Stimulated activated naive CD8-positive, alpha-beta T cell treated with anti-CD3 and anti-CD28 coated beads, Interleukin-15, Interleukin-2, amounts not matched to agents 100 ng/mL and 50 ng/mL, for 24 hours (primary cell): ENCODE results near the gene SSR2.
"Not testable (repeated sequence)": the region's sequence is repeated elsewhere in the genome, so short reads cannot be mapped to it uniquely, and the experiment has no call there.

ENCODE experiments used
- H3K27ac Mint-ChIP-seq: one replicate; pipeline ENCODE4 v1.8.0; 2021; ENCODE audit warnings: mild to moderate bottlenecking, mixed read lengths
- H3K27me3 Mint-ChIP-seq: one replicate; pipeline ENCODE4 v1.8.0; 2021; ENCODE audit warnings: mixed read lengths
- H3K36me3 Mint-ChIP-seq: one replicate; pipeline ENCODE4 v1.8.0; 2021; ENCODE audit warnings: low read depth, mixed read lengths
- H3K4me1 Mint-ChIP-seq: one replicate; pipeline ENCODE4 v1.8.0; 2021; ENCODE audit warnings: low read depth, mixed read lengths
- H3K4me3 Mint-ChIP-seq: one replicate; pipeline ENCODE4 v1.8.0; 2021; ENCODE audit warnings: mild to moderate bottlenecking, mixed read lengths
- H3K9me3 Mint-ChIP-seq: one replicate; pipeline ENCODE4 v1.8.0; 2021; ENCODE audit warnings: mixed read lengths

Gene SSR2

DNA sequence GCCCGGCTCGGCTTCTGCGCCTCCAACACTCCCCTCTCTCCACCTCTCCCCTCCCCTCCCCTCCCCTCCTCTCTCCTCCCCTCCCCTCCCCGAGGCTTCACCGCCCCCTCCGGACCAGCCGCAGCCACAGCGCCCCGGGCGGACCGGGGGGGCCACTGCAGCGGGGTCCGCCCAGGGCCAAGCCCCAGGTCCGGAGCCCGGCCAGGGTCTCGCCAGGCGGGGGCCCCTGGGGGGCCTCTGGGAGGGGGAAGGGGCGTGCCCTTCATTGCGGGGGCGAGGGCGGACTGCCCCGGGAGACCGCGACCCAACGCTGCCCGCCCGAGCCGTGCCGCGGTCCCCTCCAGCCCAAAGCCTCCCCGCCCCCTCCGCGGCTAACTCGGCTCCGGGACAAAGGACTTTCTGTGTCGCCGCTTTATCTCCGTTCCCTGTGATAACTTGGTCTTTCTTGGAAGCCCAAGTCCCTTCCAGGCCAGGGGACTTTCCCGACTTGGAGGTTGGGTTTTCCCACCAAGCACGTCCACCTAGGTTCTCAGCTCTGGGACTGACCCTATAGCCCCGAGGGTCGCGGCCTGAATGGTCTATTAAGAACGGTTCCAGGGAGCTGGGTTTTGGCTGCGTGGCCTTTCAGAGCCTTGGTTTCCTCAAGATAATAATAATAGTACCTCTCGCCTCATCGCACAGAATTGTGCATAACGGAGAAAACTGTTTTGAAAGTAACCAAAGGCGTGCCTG is 33.2 kb upstream of the SSR2 start, which contains the start of gene UBQLN4:
UBQLN4 (minus strand) TSS at position 31 of the 732 bp plus-strand sequence. CDS start 97 bp downstream, outside the sequence.
- H3K4me1 Mint-ChIP-seq = peaks cover 28% of the 10 kb centered on the region
- H3K36me3 Mint-ChIP-seq = peaks cover 15% of the 10 kb centered on the region
- peak within 1 kb of the TSS; percentile 98 for H3K27ac Mint-ChIP-seq

DNA sequence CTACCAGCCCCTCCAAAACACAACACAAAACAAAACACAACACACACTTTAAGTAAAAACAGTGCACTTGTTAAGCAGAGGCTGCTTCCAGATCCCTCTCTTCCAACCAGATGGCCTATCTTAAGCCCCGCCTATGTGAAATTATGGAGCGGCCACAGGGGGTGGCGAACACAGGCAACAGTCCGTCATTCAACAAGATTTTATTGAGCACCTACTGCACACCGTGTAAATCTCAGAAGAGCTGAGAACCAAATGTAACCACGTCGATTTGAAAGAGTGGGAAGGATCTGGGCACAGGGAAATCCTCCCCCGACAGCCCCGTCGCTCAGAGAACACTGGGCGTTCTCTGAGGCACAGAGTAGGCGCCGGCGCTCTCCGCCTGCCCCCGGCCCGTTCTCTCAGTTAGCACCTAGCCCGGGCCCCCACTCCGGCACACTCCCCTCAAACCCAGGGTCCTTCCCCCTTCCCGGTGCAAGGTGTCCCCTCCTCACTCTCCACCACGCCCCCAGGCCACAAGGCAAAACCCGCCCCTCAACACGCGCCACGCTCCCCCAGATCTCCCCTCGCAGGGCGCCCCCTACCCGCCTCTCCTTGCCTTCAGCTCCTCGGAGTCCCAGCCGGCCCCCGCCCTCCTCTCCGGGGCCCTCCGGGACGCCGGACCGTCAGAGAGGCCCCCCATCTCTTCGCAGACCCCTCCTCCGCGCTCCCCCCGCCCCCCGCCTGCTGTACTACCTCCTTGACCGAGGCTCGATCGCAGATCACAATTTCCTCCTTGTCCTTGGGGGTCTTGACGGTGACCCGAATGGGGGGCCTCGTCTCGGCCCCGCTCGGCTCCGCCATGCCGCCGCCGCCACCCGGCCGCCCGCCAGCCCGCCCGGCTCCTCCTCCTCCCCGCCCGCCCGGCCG is 32.4 kb upstream of the SSR2 start:
- H3K4me3 Mint-ChIP-seq = peak overlapping the region; percentile 95
- peak overlapping the region; percentile 90 for H3K27ac Mint-ChIP-seq
- no peaks in the 10 kb centered on the region for H3K27me3 Mint-ChIP-seq
- no peaks in the 10 kb centered on the region for H3K9me3 Mint-ChIP-seq
- peaks cover 22% of the 10 kb centered on the region for H3K36me3 Mint-ChIP-seq
- peaks cover 28% of the 10 kb centered on the region for H3K4me1 Mint-ChIP-seq

More for the DNA sequence above, 33.2 kb upstream of the SSR2 start, which contains the start of gene UBQLN4:
- Mint-ChIP-seq H3K27me3 (no peaks in the 10 kb centered on the region), H3K9me3 (no peaks in the 10 kb centered on the region), H3K4me3 (peak within 1 kb of the TSS; percentile 95)

DNA sequence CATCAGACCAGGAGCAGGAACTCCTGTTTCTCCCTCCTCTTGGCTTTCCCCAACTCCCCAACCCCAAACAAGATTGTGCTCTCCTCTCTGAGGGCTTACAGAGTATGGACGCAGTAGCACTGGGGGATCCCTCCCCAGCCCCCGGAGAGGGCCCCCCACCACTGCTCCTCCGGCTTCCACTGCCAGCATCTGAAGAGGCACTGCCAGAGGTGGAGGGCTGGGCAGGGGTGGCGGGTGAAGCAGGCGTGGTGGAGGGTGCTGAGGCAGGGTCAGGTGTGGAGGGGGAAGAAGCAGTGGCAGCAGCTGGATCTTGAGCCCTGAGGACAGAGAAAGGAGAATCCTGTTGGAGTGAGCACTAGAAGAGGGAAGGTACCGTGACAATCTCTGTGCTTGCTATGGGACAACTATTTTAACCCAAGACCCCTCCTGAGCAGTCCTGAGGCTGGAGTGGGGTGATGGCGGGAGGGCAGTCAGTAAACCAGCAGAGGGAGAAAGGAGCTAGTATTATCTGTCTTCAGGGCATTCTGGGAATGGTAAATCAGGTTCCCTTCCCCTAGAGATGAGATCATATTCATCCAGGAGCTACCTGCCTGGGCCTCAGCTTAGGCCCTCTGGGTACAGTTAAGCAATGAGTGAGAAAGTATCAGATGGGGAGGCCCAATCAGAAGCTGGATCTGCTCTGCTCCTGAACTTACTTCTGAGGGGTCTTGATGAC is 30.4 kb upstream of the SSR2 start:
- peak overlapping the region; percentile 18 for H3K4me3 Mint-ChIP-seq
- no peak overlapping the region for H3K27ac Mint-ChIP-seq
- peaks cover 23% of the 10 kb centered on the region for H3K36me3 Mint-ChIP-seq
- H3K9me3 Mint-ChIP-seq = no peaks in the 10 kb centered on the region
- H3K27me3 Mint-ChIP-seq = no peaks in the 10 kb centered on the region
- H3K4me1 Mint-ChIP-seq = peaks cover 23% of the 10 kb centered on the region

DNA sequence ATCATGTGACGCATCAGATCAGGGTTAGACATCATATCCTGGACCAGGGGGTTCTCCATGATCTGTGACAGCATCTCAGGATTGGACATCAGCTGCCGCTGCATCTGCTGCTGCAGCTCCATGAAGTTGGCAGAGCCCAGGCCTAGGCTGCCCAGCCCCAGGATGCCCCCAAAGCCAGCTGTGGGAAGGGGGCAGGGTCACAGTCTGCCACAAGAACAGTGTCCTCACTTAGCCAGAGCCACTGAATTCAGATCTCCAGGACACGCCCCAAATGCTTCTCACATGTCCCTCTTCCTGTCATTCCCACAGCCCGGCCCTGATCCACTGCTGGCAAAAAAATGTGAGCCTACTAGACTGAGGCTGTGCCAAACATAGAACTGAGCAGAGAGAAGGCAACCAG is 29.6 kb upstream of the SSR2 start:
- H3K27me3 Mint-ChIP-seq = no peaks in the 10 kb centered on the region
- H3K27ac Mint-ChIP-seq = no peak overlapping the region
- no peaks in the 10 kb centered on the region for H3K9me3 Mint-ChIP-seq
- no peak overlapping the region for H3K4me3 Mint-ChIP-seq
- H3K4me1 Mint-ChIP-seq = peaks cover 19% of the 10 kb centered on the region
- peaks cover 25% of the 10 kb centered on the region for H3K36me3 Mint-ChIP-seq

DNA sequence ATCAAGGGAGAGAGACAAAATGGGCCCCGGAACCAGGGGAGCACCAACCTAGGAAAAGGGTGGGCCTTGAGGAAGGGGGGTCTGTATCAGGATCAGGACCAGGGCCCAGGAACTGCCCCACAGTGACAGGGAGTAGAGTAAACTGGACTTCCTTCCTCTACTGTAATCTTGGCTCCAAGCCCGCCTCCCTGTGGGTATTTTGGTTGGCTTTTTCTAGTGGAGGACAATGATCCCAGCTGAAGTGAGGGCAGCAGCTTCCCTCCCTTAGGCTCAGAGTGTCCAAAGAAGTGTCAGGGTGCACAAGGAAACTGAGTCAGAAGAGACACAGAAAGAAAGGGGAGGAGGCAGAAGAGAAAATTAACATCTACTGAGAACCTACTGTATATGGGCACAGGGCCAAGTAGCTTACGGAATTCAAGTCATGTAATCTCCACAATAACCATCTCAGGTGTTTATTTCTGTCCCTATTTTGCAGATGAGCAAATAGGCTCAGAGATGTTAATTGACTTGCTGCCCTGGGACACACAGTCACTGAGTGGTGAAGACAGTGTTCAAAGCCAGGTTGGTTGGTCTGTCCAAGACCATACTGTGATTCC is 28.0 kb upstream of the SSR2 start:
- Mint-ChIP-seq H3K9me3 (no peaks in the 10 kb centered on the region), H3K27ac (no peak overlapping the region), H3K27me3 (no peaks in the 10 kb centered on the region), H3K4me3 (no peak overlapping the region), H3K36me3 (peaks cover 35% of the 10 kb centered on the region), H3K4me1 (peaks cover 19% of the 10 kb centered on the region)

DNA sequence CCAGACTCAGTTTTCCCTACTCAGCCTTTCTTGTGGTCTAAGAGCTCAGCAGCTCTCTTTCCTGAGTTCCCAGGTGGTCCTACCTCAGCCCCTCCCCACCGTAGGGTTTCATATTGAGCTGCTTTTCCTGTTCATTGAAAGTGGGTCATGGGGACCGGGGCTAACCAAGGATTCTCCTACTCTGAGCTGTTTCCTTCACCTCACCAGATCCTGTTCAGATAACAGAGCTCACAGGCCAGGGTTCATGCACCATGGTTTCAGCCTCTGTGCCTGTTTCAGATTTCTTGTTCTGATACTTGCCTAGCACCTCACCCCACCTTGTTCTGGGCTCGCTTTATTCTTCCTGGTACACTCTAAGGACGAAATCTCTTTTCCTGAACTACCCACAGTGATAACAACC is 24.3 kb upstream of the SSR2 start:
- peaks cover 51% of the 10 kb centered on the region for H3K36me3 Mint-ChIP-seq
- H3K4me3 Mint-ChIP-seq = no peak overlapping the region
- H3K9me3 Mint-ChIP-seq = no peaks in the 10 kb centered on the region
- H3K4me1 Mint-ChIP-seq = peaks cover 6% of the 10 kb centered on the region
- H3K27ac Mint-ChIP-seq = peak overlapping the region; percentile 28
- no peaks in the 10 kb centered on the region for H3K27me3 Mint-ChIP-seq

DNA sequence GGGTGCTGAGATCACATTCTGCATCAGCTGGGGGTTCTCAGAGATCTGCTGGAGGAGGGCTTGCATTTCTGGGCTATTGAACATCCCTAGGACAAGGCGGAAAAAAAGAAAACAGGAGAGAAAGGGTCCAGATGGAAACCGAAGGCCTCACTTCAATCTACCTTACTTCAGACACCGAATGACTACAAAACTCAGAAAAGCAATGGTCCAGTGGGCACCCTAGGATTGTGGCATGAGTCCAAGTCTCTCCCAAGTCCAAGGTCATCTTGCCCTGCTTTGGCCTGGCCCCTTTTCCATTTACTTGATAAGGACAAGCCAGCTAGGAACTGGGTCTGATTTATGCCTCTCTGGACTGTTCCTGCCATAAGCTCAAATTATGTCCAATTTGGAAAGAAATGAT is 22.1 kb upstream of the SSR2 start:
- H3K27me3 Mint-ChIP-seq = no peaks in the 10 kb centered on the region
- H3K9me3 Mint-ChIP-seq = no peaks in the 10 kb centered on the region
- H3K4me1 Mint-ChIP-seq = peaks cover 6% of the 10 kb centered on the region
- peaks cover 36% of the 10 kb centered on the region for H3K36me3 Mint-ChIP-seq
- no peak overlapping the region for H3K27ac Mint-ChIP-seq
- H3K4me3 Mint-ChIP-seq = no peak overlapping the region

DNA sequence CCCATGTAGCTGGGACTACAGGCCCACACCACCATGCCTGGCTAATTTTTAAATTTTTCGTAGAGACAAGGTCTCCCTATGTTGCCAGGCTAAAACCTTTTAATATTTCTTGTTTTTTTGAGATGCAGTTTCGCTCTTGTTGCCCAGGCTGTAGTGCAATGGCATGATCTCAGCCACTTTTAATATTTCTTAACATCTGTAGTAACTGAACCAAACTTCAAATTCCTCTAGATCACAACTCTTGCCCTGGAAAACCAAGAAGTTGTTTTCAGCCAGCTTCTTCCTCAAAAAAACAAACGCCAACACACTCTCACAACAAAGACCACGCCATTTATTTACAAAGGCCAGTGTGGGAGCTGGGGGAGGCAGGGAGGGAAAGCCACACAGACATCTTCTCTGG is 14.2 kb upstream of the SSR2 start:
- peaks cover 19% of the 10 kb centered on the region for H3K36me3 Mint-ChIP-seq
- H3K9me3 Mint-ChIP-seq, H3K4me3 Mint-ChIP-seq, H3K27ac Mint-ChIP-seq, H3K4me1 Mint-ChIP-seq, H3K27me3 Mint-ChIP-seq: not testable (repeated sequence)

DNA sequence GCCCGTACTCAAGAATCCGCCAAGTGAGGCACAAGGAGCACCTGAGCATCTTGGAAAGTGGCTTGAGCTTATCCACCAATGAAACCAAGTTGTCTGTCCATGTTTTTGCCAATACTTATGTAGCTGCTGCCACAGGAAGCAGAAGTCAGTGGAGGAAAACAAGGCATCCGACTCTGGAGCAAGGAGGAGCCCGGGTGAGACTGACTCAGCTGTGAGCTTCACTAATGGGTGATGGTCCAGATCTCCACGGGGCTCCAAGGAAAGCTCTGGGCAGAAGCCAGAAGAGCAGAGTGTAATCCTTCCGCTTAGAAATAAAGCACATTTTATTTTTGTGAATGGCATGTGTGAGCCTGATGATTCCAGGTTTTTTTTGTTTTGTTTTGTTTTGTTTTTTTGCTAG is 12.3 kb upstream of the SSR2 start:
- Mint-ChIP-seq H3K9me3 (no peaks in the 10 kb centered on the region), H3K27me3 (no peaks in the 10 kb centered on the region), H3K36me3 (peaks cover 14% of the 10 kb centered on the region), H3K27ac (no peak overlapping the region), H3K4me1 (no peaks in the 10 kb centered on the region), H3K4me3 (no peak overlapping the region)

DNA sequence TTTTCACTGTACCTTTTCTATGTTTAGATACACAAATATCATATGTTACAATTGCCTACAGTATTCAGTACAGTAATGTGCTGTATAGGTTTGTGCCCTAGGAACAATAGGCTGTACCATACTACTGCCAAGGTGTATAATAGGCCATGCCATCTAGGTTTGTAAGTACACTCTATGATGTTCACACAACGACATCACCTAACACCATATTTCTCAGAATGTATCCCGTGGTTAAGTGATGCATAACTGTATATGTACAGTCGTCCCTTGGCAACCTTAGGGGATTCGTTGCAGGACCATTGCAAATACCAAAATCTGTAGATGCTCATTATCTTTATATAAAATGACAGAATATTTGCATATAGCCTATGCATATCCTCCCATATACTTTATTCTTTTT is 5.8 kb upstream of the SSR2 start:
- Mint-ChIP-seq H3K4me1 (no peaks in the 10 kb centered on the region), H3K27ac (no peak overlapping the region), H3K27me3 (peaks cover 5% of the 10 kb centered on the region), H3K4me3 (no peak overlapping the region), H3K36me3 (no peaks in the 10 kb centered on the region), H3K9me3 (no peaks in the 10 kb centered on the region)

DNA sequence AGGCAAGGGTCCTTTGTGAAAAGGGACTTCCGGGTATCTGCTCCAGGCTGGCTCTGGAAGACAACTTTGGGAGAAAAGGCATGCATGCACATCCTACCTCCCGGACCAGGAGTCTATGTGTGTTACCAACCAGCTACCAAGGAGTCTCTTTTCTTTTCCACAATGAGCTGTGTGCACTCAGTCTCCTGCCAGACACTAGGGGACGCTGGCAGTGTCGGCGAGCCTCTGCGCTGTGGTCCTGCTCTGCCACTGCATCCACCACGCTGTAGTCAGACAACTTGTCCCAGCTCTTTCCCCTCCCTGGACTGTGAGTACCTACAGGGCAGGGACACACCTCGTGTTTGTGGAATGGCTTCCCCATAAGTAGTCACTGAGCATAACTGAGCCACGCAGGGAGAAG is 5.1 kb upstream of the SSR2 start:
- Mint-ChIP-seq H3K4me3 (no peak overlapping the region), H3K27me3 (peaks cover 5% of the 10 kb centered on the region), H3K4me1 (peaks cover 4% of the 10 kb centered on the region), H3K36me3 (no peaks in the 10 kb centered on the region), H3K9me3 (no peaks in the 10 kb centered on the region), H3K27ac (no peak overlapping the region)

DNA sequence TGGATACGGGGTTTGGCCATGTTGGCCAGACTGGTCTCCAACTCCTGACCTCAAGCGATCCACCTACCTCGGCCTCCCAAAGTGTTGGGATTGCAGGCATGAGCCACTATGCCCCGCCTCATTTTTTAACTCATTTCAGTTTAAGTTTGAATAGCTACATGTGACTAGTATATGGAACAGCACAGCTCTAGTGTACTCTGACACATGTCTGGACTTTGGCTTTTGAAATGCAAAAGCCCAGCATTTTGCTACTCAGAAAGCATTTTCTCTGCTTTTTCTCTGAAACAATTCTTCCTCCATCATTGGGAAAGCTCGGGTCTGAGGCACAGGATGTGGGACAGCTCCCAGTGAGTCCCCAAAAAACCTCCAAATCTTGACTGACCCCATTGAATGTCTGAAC is 4.0 kb upstream of the SSR2 start:
- H3K27me3 Mint-ChIP-seq = peaks cover 5% of the 10 kb centered on the region
- no peak overlapping the region for H3K4me3 Mint-ChIP-seq
- H3K36me3 Mint-ChIP-seq = peaks cover 1% of the 10 kb centered on the region
- peaks cover 12% of the 10 kb centered on the region for H3K4me1 Mint-ChIP-seq
- H3K9me3 Mint-ChIP-seq = no peaks in the 10 kb centered on the region
- no peak overlapping the region for H3K27ac Mint-ChIP-seq

DNA sequence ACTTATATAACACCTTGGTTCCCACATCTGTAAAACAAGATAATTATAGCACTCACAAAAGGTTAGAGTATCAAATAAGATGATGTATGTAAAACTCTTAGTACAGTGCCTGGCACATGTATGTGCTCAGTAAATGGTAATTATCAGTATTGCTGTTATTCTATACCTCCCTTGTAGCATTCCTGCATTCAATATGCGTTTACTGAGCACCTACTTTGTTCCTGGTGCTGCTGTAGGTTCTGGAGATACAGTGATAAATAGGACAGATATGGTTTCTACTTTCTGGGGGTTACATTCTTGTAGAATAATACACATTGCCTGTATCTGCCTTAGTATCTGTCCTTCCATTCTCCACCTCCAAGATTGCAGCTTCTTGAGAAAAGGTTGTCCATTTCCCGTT is 1.2 kb upstream of the SSR2 start:
- H3K4me3 Mint-ChIP-seq = peak overlapping the region; percentile 10
- peaks cover 29% of the 10 kb centered on the region for H3K4me1 Mint-ChIP-seq
- peaks cover 5% of the 10 kb centered on the region for H3K27me3 Mint-ChIP-seq
- H3K27ac Mint-ChIP-seq = no peak overlapping the region
- H3K36me3 Mint-ChIP-seq = peaks cover 24% of the 10 kb centered on the region
- no peaks in the 10 kb centered on the region for H3K9me3 Mint-ChIP-seq

DNA sequence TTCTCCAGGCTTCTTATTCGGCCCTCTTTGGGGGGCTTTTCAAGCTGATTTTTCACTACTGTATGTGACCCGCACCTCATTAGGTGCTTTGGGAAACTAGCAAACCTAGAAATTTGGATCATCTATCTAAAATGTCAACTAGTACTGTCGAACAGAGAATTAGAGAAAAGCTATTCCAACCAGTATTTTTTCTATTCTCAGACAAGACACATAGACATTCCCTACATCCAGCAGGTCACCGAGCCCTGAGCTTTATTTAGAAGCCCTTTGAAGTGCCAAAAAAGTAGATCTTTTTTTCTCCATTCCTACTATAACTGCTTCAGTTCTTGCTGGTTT is 310 bp upstream of the SSR2 start:
- Mint-ChIP-seq H3K4me3 (peak overlapping the region; percentile 97), H3K27me3 (peaks cover 5% of the 10 kb centered on the region), H3K4me1 (peaks cover 29% of the 10 kb centered on the region), H3K9me3 (no peaks in the 10 kb centered on the region), H3K36me3 (peaks cover 30% of the 10 kb centered on the region), H3K27ac (peak overlapping the region; percentile 91)

DNA sequence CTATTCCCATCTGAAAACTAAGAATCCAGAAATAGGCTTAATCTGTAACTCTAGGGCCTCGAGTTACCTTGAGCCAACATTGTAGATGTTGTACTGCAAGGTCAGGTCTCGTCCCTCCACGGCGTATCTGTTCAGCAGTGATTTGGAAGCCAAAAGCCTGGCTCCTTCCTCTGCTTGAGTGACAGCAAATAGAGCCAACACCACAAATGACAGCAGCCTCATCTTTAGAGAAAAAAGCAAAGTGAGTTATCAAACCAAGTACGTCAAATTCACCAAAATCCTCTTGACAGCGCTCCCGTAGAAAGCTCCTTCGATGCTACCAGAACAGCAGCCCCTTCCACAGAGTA is 832 bp downstream of the SSR2 start:
- Mint-ChIP-seq H3K36me3 (peaks cover 32% of the 10 kb centered on the region), H3K4me3 (peak overlapping the region; percentile 97), H3K9me3 (no peaks in the 10 kb centered on the region), H3K4me1 (peaks cover 29% of the 10 kb centered on the region), H3K27me3 (peaks cover under 1% of the 10 kb centered on the region), H3K27ac (peak overlapping the region; percentile 85)
